Activated T-cell treated with anti-CD3 and anti-CD28 coated beads, Interleukin-2, amount 50 U/mL, for 4 hours (primary cell): Measurements from ENCODE around the gene TRNP1. TPM values are rescaled to one million over a fixed set of nuclear protein-coding genes. Genes with fewer than 3 reads are reported as not detected.

Experiments used
- ATAC-seq, 2 donors: fragments of 200-7000 bp; cut with Tn5 transposase; one replicate each; pipeline ENCODE4 v1.10.0; 2021
- DNase-seq: peaks from one replicate; pipeline ENCODE4 v3.0.0-alpha.2; 2020
- H3K27me3 Mint-ChIP-seq: one replicate; pipeline ENCODE4 v1.8.0; 2021; ENCODE audit warnings: low read depth, mixed read lengths
- H3K36me3 Mint-ChIP-seq: one replicate; pipeline ENCODE4 v1.8.0; 2022; ENCODE audit warnings: mixed read lengths; ENCODE audit not compliant: insufficient read depth
- H3K4me1 Mint-ChIP-seq: one replicate; pipeline ENCODE4 v1.8.0; 2021; ENCODE audit warnings: low read depth, mixed read lengths
- H3K4me3 Mint-ChIP-seq: one replicate; pipeline ENCODE4 v1.8.0; 2021; ENCODE audit warnings: mild to moderate bottlenecking, moderate library complexity, mixed read lengths
- H3K9me3 Mint-ChIP-seq: one replicate; pipeline ENCODE4 v1.8.0; 2021; ENCODE audit warnings: mixed read lengths
- total RNA-seq, 3 donors: library from RNA; stranded (reverse); gene quantifications; one replicate each; pipeline ENCODE4 v1.2.1, GENCODE V29; 2021

Gene TRNP1
- total RNA-seq, 3 donors from 2014 or later: 0.61 to 1.5 (median 0.76) TPM

GRCh38 chr1:27038020-27038419 is 44.5 kb downstream of the TRNP1 start:
- Mint-ChIP-seq H3K9me3 (no peaks in the 10 kb centered on the region), H3K36me3 (no peaks in the 10 kb centered on the region), H3K27me3 (peaks cover 2% of the 10 kb centered on the region), H3K4me3 (no peak overlapping the region), H3K4me1 (no peaks in the 10 kb centered on the region)
- DNase-seq (no peak), ATAC-seq (no peak)

GRCh38 chr1:27042670-27043069 is 49.2 kb downstream of the TRNP1 start:
- H3K9me3 Mint-ChIP-seq: no peaks in the 10 kb centered on the region
- H3K27me3 Mint-ChIP-seq: peaks cover 2% of the 10 kb centered on the region
- no peak overlapping the region for H3K4me3 Mint-ChIP-seq

GRCh38 chr1:27044613-27045151 is 51.2 kb downstream of the TRNP1 start:
- ATAC-seq: peak; percentile 93 to 94
- H3K36me3 Mint-ChIP-seq: no peaks in the 10 kb centered on the region

More at GRCh38 chr1:27042670-27043069, 49.2 kb downstream of the TRNP1 start:
- DNase-seq: no peak
- no peak for ATAC-seq
- Mint-ChIP-seq H3K36me3 (no peaks in the 10 kb centered on the region), H3K4me1 (peaks cover 19% of the 10 kb centered on the region)

GRCh38 chr1:27045973-27046558 is 52.6 kb downstream of the TRNP1 start:
- Mint-ChIP-seq H3K27me3 (no peaks in the 10 kb centered on the region), H3K36me3 (no peaks in the 10 kb centered on the region), H3K9me3 (no peaks in the 10 kb centered on the region), H3K4me1 (peaks cover 19% of the 10 kb centered on the region), H3K4me3 (no peak overlapping the region)
- ATAC-seq: peak; percentile 53 to 56
- peak; percentile 63 for DNase-seq

More at GRCh38 chr1:27044613-27045151, 51.2 kb downstream of the TRNP1 start:
- Mint-ChIP-seq H3K4me1 (peaks cover 19% of the 10 kb centered on the region), H3K27me3 (peaks cover 2% of the 10 kb centered on the region), H3K4me3 (peak overlapping the region; percentile 53), H3K9me3 (no peaks in the 10 kb centered on the region)
- peak; percentile 92 for DNase-seq

- H3K4me1 Mint-ChIP-seq: peaks cover 19% of the 10 kb centered on the region
- H3K36me3 Mint-ChIP-seq: no peaks in the 10 kb centered on the region
- no peak for ATAC-seq
- no peaks in the 10 kb centered on the region for H3K27me3 Mint-ChIP-seq
- H3K9me3 Mint-ChIP-seq: no peaks in the 10 kb centered on the region
- no peak for DNase-seq
- no peak overlapping the region for H3K4me3 Mint-ChIP-seq
Measured at GRCh38 chr1:27047914-27048313, 54.4 kb downstream of the TRNP1 start.

GRCh38 chr1:27049100-27049499 is 55.6 kb downstream of the TRNP1 start:
- Mint-ChIP-seq H3K9me3 (no peaks in the 10 kb centered on the region), H3K4me3 (no peak overlapping the region), H3K4me1 (peaks cover 19% of the 10 kb centered on the region), H3K27me3 (no peaks in the 10 kb centered on the region), H3K36me3 (no peaks in the 10 kb centered on the region)
- ATAC-seq (no peak), DNase-seq (no peak)

- Mint-ChIP-seq H3K4me3 (no peak overlapping the region), H3K36me3 (no peaks in the 10 kb centered on the region), H3K9me3 (no peaks in the 10 kb centered on the region), H3K27me3 (no peaks in the 10 kb centered on the region), H3K4me1 (peaks cover 16% of the 10 kb centered on the region)
- ATAC-seq (no peak), DNase-seq (no peak)
Measured at GRCh38 chr1:27049607-27050006, 56.1 kb downstream of the TRNP1 start.

Other genes with a start within 250 kb of the TRNP1 start
- gene PIGV, start 205.7 kb upstream of the TRNP1 start, total RNA-seq: 10 to 100 TPM in 2 of 3 donors, 1 to 10 TPM in 1; 8.4 to 11.2 (median 10.4) TPM
- 10 to 100 TPM; 66.1 to 76.8 (median 71.8) TPM for gene ZDHHC18, start 167.0 kb upstream of the TRNP1 start, total RNA-seq
- gene SFN, start 130.5 kb upstream of the TRNP1 start, total RNA-seq: under 1 TPM; 0.19 to 0.61 (median 0.24) TPM
- gene GPN2, start 103.4 kb upstream of the TRNP1 start, total RNA-seq: 10 to 100 TPM; 59.9 to 62.0 (median 61.1) TPM
- gene GPATCH3, start 93.2 kb upstream of the TRNP1 start, total RNA-seq: 10 to 100 TPM; 20.1 to 21.8 (median 20.2) TPM
- not detected for gene NR0B2, start 79.7 kb upstream of the TRNP1 start, total RNA-seq
- 100 to 1,000 TPM; 182 to 204 (median 186) TPM for gene NUDC, start 71.9 kb upstream of the TRNP1 start, total RNA-seq
- gene KDF1, start 33.2 kb upstream of the TRNP1 start, total RNA-seq: not detected
- under 1 TPM in 2 of 3 donors, not detected in 1; 0.14 to 0.15 TPM for gene TENT5B, start 19.2 kb downstream of the TRNP1 start, total RNA-seq
- 10 to 100 TPM; 19.8 to 21.0 (median 19.8) TPM for gene SLC9A1, start 161.4 kb downstream of the TRNP1 start, total RNA-seq
- gene WDTC1, start 240.9 kb downstream of the TRNP1 start, total RNA-seq: 10 to 100 TPM in 2 of 3 donors, 1 to 10 TPM in 1; 7.1 to 12.4 (median 10.5) TPM